H1 (cell line): ENCODE results near the gene ADGRB2.

Source experiments
- CHD1 ChIP-seq: IDR thresholded peaks from 2 replicates; pipeline ENCODE4 v1.6.1; 2012; ENCODE audit warnings: low read depth, low read length, improper control_type of control experiment
- CREB1 ChIP-seq: IDR thresholded peaks from 2 replicates; pipeline ENCODE4 v1.6.1; 2012; ENCODE audit warnings: inconsistent platforms
- EP300 ChIP-seq, 2 experiments: IDR thresholded peaks; 1 replicate in 1 of 2; 2 replicates in 1 of 2; pipeline ENCODE4 v1.6.1; 2011 to 2012; ENCODE audit warnings: low read depth in 2 of 2, low read length in 2 of 2, mild to moderate bottlenecking in 2 of 2, borderline replicate concordance in 1 of 2, inconsistent platforms in 1 of 2, moderate library complexity in 1 of 2
- EZH2 ChIP-seq: fragments of 200-600 bp; sonication (generic); IDR thresholded peaks from 2 replicates; pipeline ENCODE4 v1.7.1; 2012; ENCODE audit warnings: low read depth, mild to moderate bottlenecking, moderate library complexity, low read length, inconsistent platforms; ENCODE audit not compliant: severe bottlenecking
- FOSL1 ChIP-seq: IDR thresholded peaks from 2 replicates; pipeline ENCODE4 v1.6.1; 2011; ENCODE audit warnings: mild to moderate bottlenecking, low read depth, low read length, moderate library complexity; ENCODE audit not compliant: insufficient read depth
- HDAC6 ChIP-seq: IDR thresholded peaks from one replicate; pipeline ENCODE4 v1.7.1; 2012; ENCODE audit warnings: low read depth, mild to moderate bottlenecking, inconsistent platforms, low read length, moderate library complexity
- POLR2A ChIP-seq, 2 experiments: IDR thresholded peaks; 1 replicate in 1 of 2; 2 replicates in 1 of 2; pipeline ENCODE4 v1.6.1; 2011; ENCODE audit warnings: low read depth in 2 of 2, low read length in 2 of 2, mild to moderate bottlenecking in 2 of 2; ENCODE audit errors: control extremely low read depth in 1 of 2
- RAD21 ChIP-seq, 2 experiments: IDR thresholded peaks in 1 of 2; conservative IDR thresholded peaks in 1 of 2; 2 replicates each; pipeline ENCODE4 v1.6.1; 2011; ENCODE audit warnings: low read depth in 2 of 2, low read length in 2 of 2, improper control_type of control experiment in 1 of 2, inconsistent platforms in 1 of 2, mild to moderate bottlenecking in 1 of 2, moderate library complexity in 1 of 2
- TF ChIP-seq, protein P1 (sequence below), 3 experiments: IDR thresholded peaks; 1 replicate in 2 of 3; 2 replicates in 1 of 3; pipeline versions ENCODE4 v1.5.1 to v1.6.1; 2011; ENCODE audit warnings: low read length in 3 of 3, mild to moderate bottlenecking in 3 of 3, inconsistent platforms in 2 of 3, low read depth in 1 of 3, moderate library complexity in 1 of 3; ENCODE audit not compliant: insufficient read depth in 1 of 3; ENCODE audit errors: control extremely low read depth in 1 of 3

- TF ChIP-seq POLR2A (IDR thresholded peaks at IDR 0.05; ENCODE audit: control extremely low read depth in 1 of 2, low read depth in 2 of 2, low read length in 2 of 2): no peak
- TF ChIP-seq RAD21 (IDR thresholded peaks at IDR 0.05 in 1 of 2, conservative IDR thresholded peaks at IDR 0.05 in 1 of 2; ENCODE audit: low read depth in 2 of 2, low read length in 2 of 2): no peak
- TF ChIP-seq FOSL1: no peak
- TF ChIP-seq EP300 (IDR thresholded peaks at IDR 0.05; ENCODE audit: borderline replicate concordance in 1 of 2, low read depth in 2 of 2, low read length in 2 of 2): no peak
- no peak for TF ChIP-seq CREB1
- TF ChIP-seq, protein P1, sequence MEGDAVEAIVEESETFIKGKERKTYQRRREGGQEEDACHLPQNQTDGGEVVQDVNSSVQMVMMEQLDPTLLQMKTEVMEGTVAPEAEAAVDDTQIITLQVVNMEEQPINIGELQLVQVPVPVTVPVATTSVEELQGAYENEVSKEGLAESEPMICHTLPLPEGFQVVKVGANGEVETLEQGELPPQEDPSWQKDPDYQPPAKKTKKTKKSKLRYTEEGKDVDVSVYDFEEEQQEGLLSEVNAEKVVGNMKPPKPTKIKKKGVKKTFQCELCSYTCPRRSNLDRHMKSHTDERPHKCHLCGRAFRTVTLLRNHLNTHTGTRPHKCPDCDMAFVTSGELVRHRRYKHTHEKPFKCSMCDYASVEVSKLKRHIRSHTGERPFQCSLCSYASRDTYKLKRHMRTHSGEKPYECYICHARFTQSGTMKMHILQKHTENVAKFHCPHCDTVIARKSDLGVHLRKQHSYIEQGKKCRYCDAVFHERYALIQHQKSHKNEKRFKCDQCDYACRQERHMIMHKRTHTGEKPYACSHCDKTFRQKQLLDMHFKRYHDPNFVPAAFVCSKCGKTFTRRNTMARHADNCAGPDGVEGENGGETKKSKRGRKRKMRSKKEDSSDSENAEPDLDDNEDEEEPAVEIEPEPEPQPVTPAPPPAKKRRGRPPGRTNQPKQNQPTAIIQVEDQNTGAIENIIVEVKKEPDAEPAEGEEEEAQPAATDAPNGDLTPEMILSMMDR (IDR thresholded peaks at IDR 0.05; ENCODE audit: control extremely low read depth in 1 of 3, insufficient read depth in 1 of 3, low read depth in 1 of 3, low read length in 3 of 3): no peak
- no peak for TF ChIP-seq EZH2
- TF ChIP-seq HDAC6: no peak
- TF ChIP-seq CHD1: no peak
Observed at GRCh38 chr1:31763671-31764311, 349 bp downstream of the ADGRB2 start.
